Measurements from ENCODE around the gene YBEY. TPM values are rescaled to one million over a fixed set of nuclear protein-coding genes. Genes with fewer than 3 reads are reported as not detected.

Gene YBEY
- polyA plus RNA-seq, 3 donors = 4.1 to 8.6 (median 5.2) TPM

GRCh38 chr21:46311568-46311967 is 25.4 kb downstream of the YBEY start:
- no peak overlapping the region for H3K4me3 Mint-ChIP-seq
- Histone ChIP-seq H3K36me3 (replicated peaks in 1 of 2; ENCODE audit: control insufficient read depth in 1 of 2, insufficient read depth in 2 of 2, low read length in 2 of 2) (peaks cover 22 to 65% of the 10 kb centered on the region in 2 donors), H3K4me3 (replicated peaks in 1 of 3; ENCODE audit: low read depth in 2 of 3, low read length in 3 of 3) (no peak overlapping the region), H3K79me2 (ENCODE audit: insufficient read depth, low read length) (no peaks in the 10 kb centered on the region), H3K9me3 (replicated peaks in 1 of 2; ENCODE audit: control insufficient read depth in 1 of 2, insufficient read depth in 1 of 2, low read length in 2 of 2) (no peaks in the 10 kb centered on the region), H3K4me1 (ENCODE audit: control insufficient read depth in 1 of 2, insufficient read depth in 2 of 2, low read length in 2 of 2) (no peaks in the 10 kb centered on the region), H3K27ac (ENCODE audit: low read depth in 1 of 2, low read length in 2 of 2) (no peak overlapping the region), H2AFZ (ENCODE audit: insufficient read depth, low read depth, low read length, poor library complexity, severe bottlenecking) (no peak overlapping the region), H3K27me3 (ENCODE audit: control insufficient read depth in 2 of 2, insufficient read depth in 2 of 2, low read length in 2 of 2) (no peaks in the 10 kb centered on the region), H3K4me2 (replicated peaks; ENCODE audit: extremely low read depth, low read length, poor library complexity, severe bottlenecking) (no peak overlapping the region), H4K20me1 (ENCODE audit: insufficient read depth, low read length) (no peaks in the 10 kb centered on the region), H3K9ac (ENCODE audit: insufficient read depth, low read length, poor library complexity, severe bottlenecking) (no peak overlapping the region)
- no peak for DNase-seq
- H3K36me3 Mint-ChIP-seq = peaks cover 25 to 76% of the 10 kb centered on the region in 2 donors
- H3K27me3 Mint-ChIP-seq (ENCODE audit: low read depth in 3 of 3) = no peaks in the 10 kb centered on the region
- no peak for TF ChIP-seq CTCF (IDR thresholded peaks at IDR 0.05)
- H3K4me1 Mint-ChIP-seq = no peaks in the 10 kb centered on the region
- no peak overlapping the region for H3K27ac Mint-ChIP-seq
- no peaks in the 10 kb centered on the region for H3K9me3 Mint-ChIP-seq
- intact Hi-C loops (cut with micrococcal nuclease) = no loop called here

DNA sequence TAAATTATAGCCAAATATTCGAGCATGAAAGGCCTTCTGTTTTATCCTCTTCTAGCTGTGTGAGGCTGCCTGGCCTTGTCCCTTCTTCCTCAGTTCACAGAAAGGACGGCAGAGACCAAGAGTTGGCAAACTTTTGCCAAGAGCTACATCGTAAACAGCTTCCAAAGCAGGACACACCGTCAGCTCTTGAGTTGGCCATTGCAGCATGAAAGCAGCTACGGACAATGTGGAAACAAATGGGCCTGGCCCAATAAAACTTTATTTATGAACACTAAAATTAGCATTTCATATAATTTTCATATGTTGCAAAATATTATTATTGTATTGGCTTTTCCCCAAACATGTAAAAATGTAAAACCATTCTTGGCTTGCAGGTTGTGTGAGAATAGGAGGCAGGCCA is 26.8 kb downstream of the YBEY start:
- DNase-seq = no peak
- Histone ChIP-seq H3K27me3 (ENCODE audit: control insufficient read depth in 2 of 2, insufficient read depth in 2 of 2, low read length in 2 of 2) (no peaks in the 10 kb centered on the region), H3K36me3 (replicated peaks in 1 of 2; ENCODE audit: control insufficient read depth in 1 of 2, insufficient read depth in 2 of 2, low read length in 2 of 2) (peaks cover 22 to 57% of the 10 kb centered on the region in 2 donors), H3K4me3 (replicated peaks in 1 of 3; ENCODE audit: low read depth in 2 of 3, low read length in 3 of 3) (no peak overlapping the region), H3K4me1 (ENCODE audit: control insufficient read depth in 1 of 2, insufficient read depth in 2 of 2, low read length in 2 of 2) (no peaks in the 10 kb centered on the region), H4K20me1 (ENCODE audit: insufficient read depth, low read length) (no peaks in the 10 kb centered on the region), H3K27ac (ENCODE audit: low read depth in 1 of 2, low read length in 2 of 2) (no peak overlapping the region), H3K9ac (ENCODE audit: insufficient read depth, low read length, poor library complexity, severe bottlenecking) (no peak overlapping the region), H3K4me2 (replicated peaks; ENCODE audit: extremely low read depth, low read length, poor library complexity, severe bottlenecking) (no peak overlapping the region), H3K79me2 (ENCODE audit: insufficient read depth, low read length) (peaks cover 6% of the 10 kb centered on the region), H3K9me3 (replicated peaks in 1 of 2; ENCODE audit: control insufficient read depth in 1 of 2, insufficient read depth in 1 of 2, low read length in 2 of 2) (no peaks in the 10 kb centered on the region), H2AFZ (ENCODE audit: insufficient read depth, low read depth, low read length, poor library complexity, severe bottlenecking) (no peak overlapping the region)
- intact Hi-C loops (cut with micrococcal nuclease) = no loop called here
- Mint-ChIP-seq H3K4me3 (no peak overlapping the region), H3K9me3 (no peaks in the 10 kb centered on the region), H3K27ac (peak overlapping the region in 1 of 7 donors; percentile 9), H3K27me3 (ENCODE audit: low read depth in 3 of 3) (no peaks in the 10 kb centered on the region), H3K4me1 (no peaks in the 10 kb centered on the region), H3K36me3 (peaks cover 19 to 63% of the 10 kb centered on the region in 2 donors)
- WGBS (ENCODE audit: insufficient coverage) = 94% methylated on average over 3 of the region's 5 CpGs
- TF ChIP-seq CTCF (IDR thresholded peaks at IDR 0.05) = no peak

Measured in CD14-positive monocyte (primary cell).